Inflammatory macrophage treated with lipopolysaccharide for 1 hour (primary cell): ENCODE data around the gene PCDH9.

Experiments used
- DNase-seq, 2 donors: peaks; one replicate each; pipeline ENCODE4 v3.0.0-alpha.2; 2020 to 2022

PCDH9 gene

DNA sequence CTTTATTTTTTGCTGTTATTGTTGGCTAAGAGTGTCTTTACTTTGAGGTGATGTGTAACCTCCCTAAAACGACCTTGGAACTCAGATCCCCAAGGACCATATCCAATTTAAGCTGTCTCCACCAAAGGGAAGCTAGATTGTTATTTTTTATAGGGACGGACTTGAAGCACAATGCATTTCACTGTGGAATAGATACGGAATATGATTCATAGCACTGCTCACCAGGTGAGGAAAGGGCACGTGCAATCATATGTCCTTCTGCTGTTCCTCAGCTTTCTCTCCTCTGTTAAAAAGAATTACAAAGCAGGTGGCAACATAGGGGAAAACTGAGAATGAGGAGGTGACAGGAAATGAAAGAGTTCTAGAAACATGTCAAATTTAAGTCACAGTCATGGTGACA lies 679.0 kb downstream of the PCDH9 start:
- no peak for DNase-seq

- DNase-seq, result no peak
Observed at GRCh38 chr13:66547685-66548084, 682.5 kb downstream of the PCDH9 start.

GRCh38 chr13:66546534-66547379 lies 683.4 kb downstream of the PCDH9 start:
- no peak for DNase-seq

DNA sequence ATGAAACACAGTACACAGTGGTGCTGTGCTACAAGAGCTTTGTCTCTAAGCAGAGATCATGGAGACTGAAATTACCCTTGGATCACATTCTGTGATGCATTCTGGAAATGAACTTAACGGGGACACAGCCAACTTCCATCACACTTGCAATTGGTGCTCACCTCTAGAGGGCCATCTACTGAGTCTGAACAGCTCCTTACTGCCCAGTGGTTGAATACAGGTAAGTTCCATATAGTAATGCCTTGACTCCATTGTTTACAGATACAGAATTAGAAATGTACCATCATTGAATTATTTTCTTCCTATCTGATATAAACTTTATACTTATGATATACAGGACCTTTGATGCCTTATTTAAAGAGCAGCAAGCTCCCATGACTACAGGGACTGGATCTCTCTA lies 686.4 kb downstream of the PCDH9 start:
- no peak for DNase-seq

GRCh38 chr13:66537417-66537816 lies 692.7 kb downstream of the PCDH9 start:
- DNase-seq, result no peak

DNA sequence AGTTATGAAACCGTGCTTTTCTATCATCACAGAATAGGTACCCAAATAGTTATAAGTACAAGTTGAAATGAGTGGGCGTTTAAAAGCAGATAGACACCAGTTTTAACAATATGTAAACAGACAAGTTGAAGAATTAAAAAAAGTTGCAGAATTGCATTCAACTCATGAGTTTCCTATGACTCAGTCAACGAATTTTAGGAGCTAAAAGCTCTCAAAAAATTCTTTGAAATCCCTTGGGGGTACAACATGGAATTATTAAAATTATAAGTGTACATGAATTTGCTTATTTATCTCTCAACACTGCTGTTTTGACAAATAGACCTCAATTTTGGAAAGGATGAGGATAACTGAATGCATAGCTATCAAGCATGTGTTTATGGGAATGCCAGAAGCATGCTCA lies 693.4 kb downstream of the PCDH9 start:
- no peak for DNase-seq

- no peak for DNase-seq
Observed at GRCh38 chr13:66534561-66534960, 695.6 kb downstream of the PCDH9 start.

- no peak for DNase-seq
Observed at GRCh38 chr13:66532845-66533244, 697.3 kb downstream of the PCDH9 start.

GRCh38 chr13:66532146-66532545 lies 698.0 kb downstream of the PCDH9 start:
- no peak for DNase-seq

DNA sequence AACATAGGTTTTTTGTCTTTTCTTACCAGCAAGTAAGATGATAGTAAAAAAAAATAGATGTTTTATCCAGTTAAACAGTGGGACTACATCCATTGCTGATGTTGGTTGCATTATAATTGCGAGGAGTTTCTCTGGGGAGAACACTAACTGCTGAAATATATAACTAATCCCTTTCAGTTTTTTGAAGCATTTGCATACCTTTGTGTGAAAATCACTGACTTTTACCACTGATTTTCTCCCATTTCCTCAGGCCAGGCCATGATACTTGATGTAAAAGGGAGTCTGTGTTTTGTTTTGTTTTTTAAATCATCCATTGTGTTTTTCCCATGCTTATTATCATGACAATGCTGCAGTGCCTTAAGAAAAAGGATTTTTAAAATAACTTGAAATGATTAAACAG lies 699.5 kb downstream of the PCDH9 start:
- no peak for DNase-seq

DNA sequence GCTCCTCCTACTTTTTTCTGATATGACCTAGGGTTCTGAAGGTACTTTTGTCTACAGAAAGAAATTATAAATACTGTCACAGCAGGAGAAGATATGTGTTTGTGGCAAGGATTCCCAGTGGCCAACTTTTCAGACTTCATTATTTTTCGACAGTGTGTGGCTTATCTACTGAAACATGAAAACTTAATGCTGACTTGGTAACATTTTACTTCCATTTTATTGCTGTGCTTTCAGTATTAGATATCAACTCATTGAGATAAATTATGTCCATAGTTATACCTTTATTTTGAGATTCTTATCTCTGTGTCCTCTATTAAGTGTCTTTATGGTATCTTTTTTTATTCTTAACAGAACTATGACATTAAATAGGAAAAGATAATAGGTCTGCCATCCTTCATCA lies 700.0 kb downstream of the PCDH9 start:
- no peak for DNase-seq

- DNase-seq, result no peak
Observed at GRCh38 chr13:66528944-66529576, 701.1 kb downstream of the PCDH9 start.

DNA sequence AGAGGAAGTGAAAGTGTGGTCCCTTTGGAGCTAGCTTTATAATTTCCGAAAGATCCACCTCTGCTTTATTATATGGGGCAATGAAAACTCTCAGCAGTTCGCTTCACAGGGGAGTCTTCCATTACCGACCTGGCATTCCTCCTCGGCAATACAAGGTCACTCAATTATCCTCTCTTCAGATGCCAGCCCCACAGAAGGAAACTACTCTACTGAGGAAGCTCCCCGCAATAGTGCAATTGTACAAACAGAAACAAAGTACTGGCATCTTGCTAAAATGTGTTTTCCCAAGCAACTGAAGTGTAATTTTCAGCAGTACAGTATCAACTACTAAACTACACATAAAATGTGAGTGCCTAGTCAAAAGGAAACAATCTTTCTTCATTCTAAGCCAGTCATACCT lies 702.0 kb downstream of the PCDH9 start:
- no peak for DNase-seq

- DNase-seq, result no peak
Observed at GRCh38 chr13:66520511-66521355, 709.4 kb downstream of the PCDH9 start.

DNA sequence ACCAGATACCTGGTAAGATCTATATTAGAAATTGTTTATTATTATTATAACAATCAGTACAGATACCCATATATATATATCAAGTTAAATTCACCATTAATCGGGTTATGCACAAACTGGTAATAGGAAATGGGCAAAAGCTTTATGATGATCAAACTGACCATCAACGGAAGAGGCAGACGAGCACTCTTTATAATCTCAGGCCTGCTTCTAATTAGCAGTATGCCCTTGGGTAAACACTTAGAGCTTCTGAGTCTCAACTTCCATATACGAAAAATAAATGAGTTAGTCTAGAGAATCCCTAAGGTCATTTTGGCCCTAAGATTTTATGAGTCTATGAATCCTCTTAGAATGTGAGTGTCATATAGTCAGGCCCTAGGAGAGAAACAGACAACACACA lies 710.9 kb downstream of the PCDH9 start:
- no peak for DNase-seq

- DNase-seq, result no peak
Observed at GRCh38 chr13:66518068-66518467, 712.1 kb downstream of the PCDH9 start.

DNA sequence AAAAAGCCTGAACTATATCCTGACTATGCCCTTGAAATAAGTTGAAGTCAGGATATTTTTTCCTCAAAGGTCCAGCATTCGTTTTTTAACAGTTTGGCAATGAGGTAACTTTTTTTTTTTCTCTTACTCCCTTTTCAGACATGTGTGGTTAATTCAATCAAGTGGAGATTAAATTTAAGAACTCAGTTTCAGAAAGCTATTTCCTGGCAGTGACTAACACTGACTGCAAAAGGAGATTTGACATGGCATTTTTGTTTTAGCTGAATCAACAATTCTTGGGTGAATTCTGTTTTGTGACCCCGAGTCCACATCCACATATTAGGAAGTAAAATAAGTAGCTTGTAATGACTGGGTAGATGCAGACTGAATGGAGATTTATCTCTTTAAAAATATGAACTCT lies 716.4 kb downstream of the PCDH9 start:
- DNase-seq, result no peak

- no peak for DNase-seq
Observed at GRCh38 chr13:66509175-66509574, 721.0 kb downstream of the PCDH9 start.

GRCh38 chr13:66508153-66508909 lies 721.8 kb downstream of the PCDH9 start:
- DNase-seq, result no peak

DNA sequence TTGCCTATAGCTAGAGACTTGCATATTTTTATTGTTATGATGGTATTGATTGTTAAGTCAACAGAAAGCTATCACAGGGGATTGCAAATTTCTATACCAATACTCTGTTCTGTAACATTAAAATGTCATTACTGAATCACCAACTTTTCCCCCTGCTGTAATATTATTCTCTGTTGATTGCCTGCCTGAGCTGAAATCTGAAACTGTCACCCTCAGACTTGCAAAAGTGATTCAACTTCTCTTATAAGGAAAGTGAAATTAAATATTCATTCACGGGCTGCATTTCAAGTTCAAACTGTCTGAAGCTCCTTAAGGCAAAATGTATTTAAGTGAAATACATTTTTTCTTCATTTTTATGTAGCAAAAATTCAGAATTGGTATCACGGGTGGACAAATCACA lies 723.2 kb downstream of the PCDH9 start:
- DNase-seq, result no peak

DNA sequence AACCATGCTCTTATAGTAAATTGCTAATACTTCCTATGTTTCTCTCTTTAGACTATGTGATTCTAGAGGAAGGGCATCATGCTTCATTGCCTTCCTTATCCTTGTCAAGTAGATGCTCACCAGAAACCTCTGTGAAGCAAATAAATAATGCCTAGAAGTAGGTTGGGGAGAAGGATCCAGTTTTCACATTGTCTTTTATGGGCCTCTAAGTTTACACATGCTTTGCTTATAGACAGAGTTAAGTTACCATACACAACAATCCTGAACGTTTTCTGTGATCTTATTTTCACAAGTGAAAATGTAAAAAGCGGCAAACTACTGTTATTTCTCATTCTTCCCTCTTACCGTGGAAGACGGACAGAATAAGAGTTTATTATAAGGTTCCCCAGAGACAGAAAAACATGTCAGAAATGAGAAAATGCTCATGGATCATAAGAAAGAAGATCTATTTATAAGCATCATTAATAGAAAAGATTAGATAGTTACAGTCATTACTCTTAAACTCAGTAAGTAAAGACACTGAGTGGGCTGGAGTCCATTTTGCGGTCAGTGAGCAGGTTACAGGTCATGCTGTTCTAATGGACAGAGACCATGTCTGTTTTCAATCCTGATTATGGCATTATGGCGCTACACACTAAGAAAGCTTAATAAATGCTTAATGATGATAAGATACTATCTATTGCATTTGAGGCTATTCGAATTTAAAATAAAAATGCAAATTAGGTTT lies 723.9 kb downstream of the PCDH9 start:
- DNase-seq, result no peak

GRCh38 chr13:66503890-66504289 lies 726.2 kb downstream of the PCDH9 start:
- no peak for DNase-seq
